ENCODE results near the gene ITGB8.

- TF ChIP-seq CTCF (IDR thresholded peaks at IDR 0.05; ENCODE audit: low read depth, low read length, missing input control) (no peak), HNF4A (conservative IDR thresholded peaks at IDR 0.05) (no peak)
Observed at GRCh38 chr7:20449176-20449575, 118.5 kb downstream of the ITGB8 start.
